Astrocyte of the spinal cord (primary cell): ENCODE measurements around the gene NOX4.

ENCODE experiments used
- DNase-seq: peaks from one replicate; pipeline ENCODE4 v3.0.0; 2011; ENCODE audit warnings: low read depth, low spot score
- H3K4me3 ChIP-seq: 2 replicates; pipeline ENCODE4 v1.5.1; 2011; ENCODE audit warnings: low read depth, mild to moderate bottlenecking, low read length, moderate library complexity
- CTCF ChIP-seq: IDR thresholded peaks from 2 replicates; pipeline ENCODE4 v1.5.1; 2012; ENCODE audit warnings: low read depth, mild to moderate bottlenecking, low read length, inconsistent platforms
- in situ Hi-C: cut with HindIII; loops from 2 replicates; pipeline ENCODE4 v1.10.0; 2017; ENCODE audit warnings: low sequenced_read_pairs

NOX4 gene

DNA sequence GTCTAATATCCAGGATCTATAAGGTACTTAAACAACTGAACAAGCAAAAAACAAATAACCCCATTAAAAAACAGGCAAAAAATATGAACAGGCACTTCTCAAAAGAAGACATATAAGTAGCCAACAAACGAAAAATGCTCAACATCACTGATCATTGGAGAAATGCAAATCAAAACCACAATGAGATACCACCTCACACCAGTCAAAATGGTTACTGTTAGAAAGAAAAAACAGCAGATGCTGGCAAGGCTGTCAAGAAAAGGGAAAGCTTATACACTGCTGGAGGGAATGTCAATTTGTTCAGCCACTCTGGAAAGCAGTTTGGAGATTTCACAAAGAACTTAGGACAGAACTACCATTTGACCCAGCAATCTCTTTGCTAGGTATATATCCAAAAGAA lies 30.6 kb upstream of the NOX4 start:
- no peak for TF ChIP-seq CTCF
- DNase-seq = no peak
- H3K4me3 ChIP-seq = no peak overlapping the region
- in situ Hi-C loops = no loop called here

- in situ Hi-C loops = no loop called here
- no peak for TF ChIP-seq CTCF
- DNase-seq = peak; percentile 45
- H3K4me3 ChIP-seq = no peak overlapping the region
Observed at GRCh38 chr11:89521294-89521693, 30.1 kb upstream of the NOX4 start.

GRCh38 chr11:89516496-89516895 lies 25.3 kb upstream of the NOX4 start:
- in situ Hi-C loops = no loop called here
- DNase-seq = no peak
- TF ChIP-seq CTCF = no peak
- no peak overlapping the region for H3K4me3 ChIP-seq

- no peak for TF ChIP-seq CTCF
Observed at GRCh38 chr11:89508544-89508943, 17.4 kb upstream of the NOX4 start.

GRCh38 chr11:89504270-89504669 lies 13.1 kb upstream of the NOX4 start:
- in situ Hi-C loops = no loop called here
- no peak overlapping the region for H3K4me3 ChIP-seq
- DNase-seq = no peak
- no peak for TF ChIP-seq CTCF

More at GRCh38 chr11:89508544-89508943, 17.4 kb upstream of the NOX4 start:
- DNase-seq = no peak
- in situ Hi-C loops = no loop called here
- no peak overlapping the region for H3K4me3 ChIP-seq

DNA sequence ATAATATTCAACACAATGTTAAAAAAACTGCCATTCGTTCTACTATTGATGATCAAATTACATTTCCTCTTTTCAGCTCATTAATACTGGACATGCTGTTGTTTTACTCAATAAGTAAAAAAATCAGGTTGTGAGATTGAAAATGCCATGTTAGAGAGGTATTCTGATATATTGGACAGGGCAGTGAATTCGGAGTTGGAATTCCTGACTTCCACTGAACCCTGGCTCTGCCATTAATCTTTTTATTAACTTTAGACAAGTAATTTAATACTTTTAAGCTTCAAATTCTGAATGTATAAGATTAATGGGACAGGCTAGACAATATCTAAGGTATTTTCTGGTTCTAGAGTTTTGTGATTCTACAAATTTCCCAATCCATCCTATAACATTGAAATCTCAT lies 12.2 kb upstream of the NOX4 start:
- in situ Hi-C loops = no loop called here
- H3K4me3 ChIP-seq = no peak overlapping the region
- no peak for TF ChIP-seq CTCF
- no peak for DNase-seq

GRCh38 chr11:89502301-89502700 lies 11.1 kb upstream of the NOX4 start:
- no peak for DNase-seq
- in situ Hi-C loops = no loop called here
- no peak for TF ChIP-seq CTCF
- H3K4me3 ChIP-seq = no peak overlapping the region
